H1 (cell line): ENCODE measurements around the gene TRAPPC12. TPM values are rescaled to one million over a fixed set of nuclear protein-coding genes. Genes with fewer than 3 reads are reported as not detected.

Experiments
- CTCF ChIA-PET: fragments of 300-600 bp; sonication (Branson Sonifier 250); formaldehyde crosslinking; loops from one replicate; lab custom pipeline; 2021; ENCODE audit not compliant: partially characterized antibody; lab: Charles Lee
- POLR2A ChIA-PET: fragments of 300-600 bp; sonication (Branson Sonifier 250); formaldehyde crosslinking; loops from one replicate; lab custom pipeline; 2021; ENCODE audit warnings: inconsistent platforms; ENCODE audit not compliant: partially characterized antibody; lab: Charles Lee
- DNase-seq, 2 experiments: peaks; one replicate each; pipeline versions ENCODE4 v3.0.0 to v3.0.0-alpha.2; 2010 to 2022; ENCODE audit warnings: low spot score in 2 of 2, low read depth in 1 of 2, mixed read lengths in 1 of 2
- FAIRE-seq: peaks from 2 replicates; lab custom pipeline; 2011; peaks lifted over from hg19 to GRCh38; lab: Jason Lieb, UNC
- H2AFZ ChIP-seq: 2 replicates; pipeline ENCODE4 v1.8.1; 2012; ENCODE audit warnings: low read length, inconsistent platforms
- H2AK5ac ChIP-seq: 2 replicates; pipeline ENCODE4 v1.6.1; 2013; ENCODE audit warnings: low read depth, low read length
- H2BK120ac ChIP-seq: replicated peaks from 2 replicates; pipeline ENCODE3; 2013; ENCODE audit warnings: low read depth, low read length, inconsistent platforms
- H2BK12ac ChIP-seq: 2 replicates; pipeline ENCODE4 v1.6.1; 2013; ENCODE audit warnings: low read depth, low read length
- H2BK15ac ChIP-seq: 2 replicates; pipeline ENCODE4 v1.6.1; 2013; ENCODE audit warnings: low read length
- H2BK20ac ChIP-seq: 2 replicates; pipeline ENCODE4 v1.6.1; 2013; ENCODE audit warnings: low read length
- H2BK5ac ChIP-seq: 2 replicates; pipeline ENCODE4 v1.6.1; 2013; ENCODE audit warnings: low read depth, low read length
- H3K14ac ChIP-seq: 2 replicates; pipeline ENCODE4 v1.6.1; 2013; ENCODE audit warnings: inconsistent platforms; ENCODE audit not compliant: insufficient read length
- H3K18ac ChIP-seq: 2 replicates; pipeline ENCODE4 v1.6.1; 2013; ENCODE audit warnings: low read length; ENCODE audit errors: extremely low read depth
- H3K23ac ChIP-seq: 2 replicates; pipeline ENCODE4 v1.6.1; 2013; ENCODE audit warnings: inconsistent platforms; ENCODE audit not compliant: insufficient read length
- H3K23me2 ChIP-seq: 2 replicates; pipeline ENCODE4 v1.6.1; 2013; ENCODE audit warnings: low read depth, low read length
- H3K27ac ChIP-seq: 2 replicates; pipeline ENCODE4 v1.6.1; 2011; ENCODE audit warnings: low read depth, low read length, inconsistent platforms
- H3K27me3 ChIP-seq, 4 experiments: replicated peaks in 1 of 4; 1 replicate in 1 of 4; 2 replicates in 3 of 4; pipeline versions ENCODE4 v1.6.1 to v1.8.1; 2011 to 2013; ENCODE audit warnings: low read length in 3 of 4, mild to moderate bottlenecking in 3 of 4, inconsistent platforms in 2 of 4, mixed read lengths in 2 of 4, moderate library complexity in 1 of 4; ENCODE audit not compliant: control insufficient read depth in 3 of 4, insufficient read depth in 3 of 4; ENCODE audit errors: extremely low read depth in 1 of 4
- H3K36me3 ChIP-seq, 4 experiments: 2 replicates each; pipeline versions ENCODE4 v1.6.1 to v1.8.1; 2011 to 2013; ENCODE audit warnings: mild to moderate bottlenecking in 4 of 4, low read length in 3 of 4, moderate library complexity in 2 of 4, control low read depth in 1 of 4, inconsistent platforms in 1 of 4; ENCODE audit not compliant: insufficient read depth in 4 of 4, control insufficient read depth in 2 of 4
- H3K4ac ChIP-seq: replicated peaks from 2 replicates; pipeline ENCODE3; 2013; ENCODE audit warnings: low read length, low read depth, mixed read lengths, inconsistent platforms; ENCODE audit not compliant: insufficient read length
- H3K4me1 ChIP-seq, 4 experiments: replicated peaks in 1 of 4; 1 replicate in 1 of 4; 2 replicates in 3 of 4; pipeline versions ENCODE4 v1.6.1 to v1.8.1; 2011 to 2013; ENCODE audit warnings: low read length in 3 of 4, inconsistent platforms in 2 of 4, mixed read lengths in 1 of 4; ENCODE audit not compliant: insufficient read depth in 4 of 4, control insufficient read depth in 3 of 4
- H3K4me2 ChIP-seq, 2 experiments: 2 replicates each; pipeline versions ENCODE4 v1.6.1 to v1.8.1; 2011 to 2013; ENCODE audit warnings: low read depth in 2 of 2, low read length in 2 of 2, control low read depth in 1 of 2, inconsistent platforms in 1 of 2, mild to moderate bottlenecking in 1 of 2; ENCODE audit not compliant: insufficient read depth in 1 of 2
- H3K4me3 ChIP-seq, 4 experiments: fragments of 200-600, 300-600 bp in 1 of 4; sonication (generic), shearing (Covaris generic), sonication (Bioruptor Twin) in 1 of 4; 2 replicates each; pipeline versions ENCODE4 v1.5.1 to v1.8.1; 2011 to 2016; ENCODE audit warnings: low read length in 4 of 4, low read depth in 3 of 4, control low read depth in 2 of 4, inconsistent platforms in 2 of 4, mild to moderate bottlenecking in 2 of 4, mixed read lengths in 1 of 4, moderate library complexity in 1 of 4; ENCODE audit not compliant: insufficient read depth in 2 of 4; ENCODE audit errors: extremely low read depth in 1 of 4
- H3K56ac ChIP-seq: replicated peaks from 2 replicates; pipeline ENCODE3; 2013; ENCODE audit warnings: low read depth, mild to moderate bottlenecking, mixed read lengths, low read length, inconsistent platforms; ENCODE audit not compliant: insufficient read length
- H3K79me1 ChIP-seq: 2 replicates; pipeline ENCODE4 v1.6.1; 2013; ENCODE audit warnings: low read depth, low read length, control low read depth
- H3K79me2 ChIP-seq, 2 experiments: 2 replicates each; pipeline versions ENCODE4 v1.6.1 to v1.8.1; 2012 to 2013; ENCODE audit warnings: low read length in 2 of 2, mild to moderate bottlenecking in 2 of 2, inconsistent platforms in 1 of 2; ENCODE audit not compliant: insufficient read depth in 2 of 2, control insufficient read depth in 1 of 2
- H3K9ac ChIP-seq, 4 experiments: replicated peaks in 1 of 4; 1 replicate in 1 of 4; 2 replicates in 3 of 4; pipeline versions ENCODE4 v1.6.1 to v1.8.1; 2011 to 2013; ENCODE audit warnings: low read depth in 3 of 4, low read length in 3 of 4, control low read depth in 2 of 4, mild to moderate bottlenecking in 2 of 4, moderate library complexity in 2 of 4, inconsistent platforms in 1 of 4; ENCODE audit errors: extremely low read depth in 1 of 4
- H3K9me3 ChIP-seq, 2 experiments: 2 replicates each; pipeline versions ENCODE4 v1.6.1 to v1.8.1; 2012 to 2013; ENCODE audit warnings: mild to moderate bottlenecking in 2 of 2, moderate library complexity in 2 of 2, control low read depth in 1 of 2, inconsistent platforms in 1 of 2, low read depth in 1 of 2, low read length in 1 of 2, mixed read lengths in 1 of 2; ENCODE audit not compliant: insufficient read depth in 2 of 2
- H4K20me1 ChIP-seq, 2 experiments: replicated peaks in 1 of 2; 2 replicates each; pipeline versions ENCODE3 to v1.8.1; 2011 to 2013; ENCODE audit warnings: inconsistent platforms in 2 of 2, low read length in 2 of 2, mild to moderate bottlenecking in 1 of 2; ENCODE audit not compliant: insufficient read depth in 2 of 2, control insufficient read depth in 1 of 2
- H4K5ac ChIP-seq: 2 replicates; pipeline ENCODE4 v1.6.1; 2013; ENCODE audit warnings: low read length, low read depth, mixed read lengths, inconsistent platforms; ENCODE audit not compliant: insufficient read length
- H4K8ac ChIP-seq: 2 replicates; pipeline ENCODE4 v1.8.0; 2013; ENCODE audit warnings: mild to moderate bottlenecking, moderate library complexity, low read length, inconsistent platforms; ENCODE audit not compliant: insufficient read depth; ENCODE audit errors: extremely low read depth
- H4K91ac ChIP-seq: replicated peaks from 2 replicates; pipeline ENCODE3; 2013; ENCODE audit warnings: low read length, mixed read lengths, inconsistent platforms; ENCODE audit not compliant: insufficient read length
- TAF7 ChIP-seq: optimal IDR thresholded peaks from 2 replicates; pipeline ENCODE3; 2011; ENCODE audit warnings: low read depth, mild to moderate bottlenecking, inconsistent platforms, low read length, moderate library complexity, borderline replicate concordance
- TBP ChIP-seq: IDR thresholded peaks from 2 replicates; pipeline ENCODE4 v1.6.1; 2011; ENCODE audit warnings: low read depth, low read length, improper control_type of control experiment
- WGBS, 2 experiments: shearing (Covaris generic) in 1 of 2; methylation state at CpG; one replicate each; pipeline versions ENCODE4 v1.1.6 to v1.1.7; 2013 to 2015; ENCODE audit warnings: low lambda C conversion rate in 2 of 2, mixed read lengths in 2 of 2, inconsistent platforms in 1 of 2, low coverage in 1 of 2, missing lambda C conversion rate in 1 of 2; ENCODE audit not compliant: insufficient replicate concordance in 2 of 2, insufficient coverage in 1 of 2, insufficient read length in 1 of 2; ENCODE audit errors: extremely low coverage in 1 of 2, missing lambda C conversion rate in 1 of 2; 5-methylcytosine and 5-hydroxymethylcytosine counted together
- polyA plus RNA-seq, 7 experiments: library from polyadenylated mRNA; depleted of rRNA in 3 of 7; stranded (reverse) in 5 of 7; unstranded in 2 of 7; fragments of >200 nt in 5 of 7; fragments of 200-250 nt in 2 of 7; gene quantifications; 1 replicate in 5 of 7; 2 replicates in 1 of 7; 4 replicates in 1 of 7; pipeline versions ENCODE4 v1.2.1 to v1.2.3, GENCODE V29; 2011 to 2013; ENCODE audit warnings: missing spikeins in 2 of 7, mixed read lengths in 2 of 7
- total RNA-seq: library from RNA; stranded (reverse); fragmentation: NEBNext Ultra II Directional; extraction: Animal tissue kit (Norgen Biotek cat#: 25700); gene quantifications from 2 replicates; pipeline ENCODE4 v1.2.1, GENCODE V29; 2021

The TRAPPC12 gene
- total and polyA plus RNA-seq, 2 of the 8 experiments (the other 6 are each of a cell fraction or from before 2014, with no cell fraction given) = 35.0 to 67.3 TPM

DNA sequence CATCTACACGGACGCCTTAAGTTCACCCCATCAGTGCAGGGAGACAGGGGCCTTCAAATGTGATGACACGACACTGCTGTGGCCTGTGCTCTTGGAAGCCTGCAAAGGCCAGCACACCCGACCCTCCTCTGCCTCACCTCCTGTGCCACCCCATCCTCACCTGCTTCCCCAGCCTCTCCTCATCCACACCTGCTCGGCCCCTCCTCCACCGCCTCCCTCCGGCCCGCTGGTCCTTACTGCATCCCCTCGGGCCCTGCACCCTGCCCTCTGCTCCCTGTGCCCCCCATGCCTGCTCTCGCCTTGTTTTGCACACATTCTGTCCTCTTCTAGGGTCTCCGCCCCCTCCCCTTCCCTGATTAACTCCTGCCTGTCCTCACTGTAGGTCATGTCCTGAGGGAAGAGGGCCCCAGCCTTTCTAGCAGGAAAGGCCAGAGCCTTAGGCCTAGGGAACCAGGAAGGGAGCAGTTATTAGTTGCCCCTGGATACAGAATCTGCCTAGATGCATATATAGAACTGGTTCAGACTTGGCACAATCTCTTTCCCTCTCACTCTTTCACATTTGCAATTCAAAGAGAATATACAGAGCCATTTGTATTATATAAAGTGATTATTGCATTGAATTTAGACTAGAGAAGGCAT is 39.4 kb downstream of the TRAPPC12 start:
- no peak overlapping the region for H3K27ac ChIP-seq
- peaks cover 0 to 8% (median 6%) of the 10 kb centered on the region in 4 experiments; a peak in 3 of 8 replicates for H3K36me3 ChIP-seq
- H4K5ac ChIP-seq = no peak overlapping the region
- H2AK5ac ChIP-seq = no peak overlapping the region
- no peak overlapping the region for H2BK15ac ChIP-seq
- no peak overlapping the region for H3K4ac ChIP-seq
- H4K91ac ChIP-seq = no peak overlapping the region
- no peak overlapping the region for H3K18ac ChIP-seq
- H2BK20ac ChIP-seq = no peak overlapping the region
- no peaks in the 10 kb centered on the region for H3K23me2 ChIP-seq
- H2BK12ac ChIP-seq = no peak overlapping the region
- peak overlapping the region; percentile 71 for H4K8ac ChIP-seq
- H3K79me2 ChIP-seq = no peaks in the 10 kb centered on the region
- FAIRE-seq (no peak), DNase-seq (no peak)
- H3K4me3 ChIP-seq = no peak overlapping the region
- no peak overlapping the region for H2AFZ ChIP-seq
- no peak overlapping the region for H3K14ac ChIP-seq
- WGBS, 2 experiments = 85% methylated on average over 11 of the region's 11 CpGs; no CpG with 5 or more reads in 1 of the 2 experiments
- H3K79me1 ChIP-seq = 0 out of 2 replicates have a peak, but pooled peaks cover 5% of the 10 kb centered on the region
- H2BK5ac ChIP-seq = no peak overlapping the region
- no peak overlapping the region for H2BK120ac ChIP-seq
- CTCF ChIA-PET = no interaction called here
- no peak overlapping the region for H3K23ac ChIP-seq
- H4K20me1 ChIP-seq = peaks cover 0 to 16% of the 10 kb centered on the region in 2 experiments
- H3K4me1 ChIP-seq = no peaks in the 10 kb centered on the region
- no peaks in the 10 kb centered on the region for H3K9me3 ChIP-seq
- TF ChIP-seq TBP (no peak), TAF7 (no peak)
- TF ChIP-seq, all 59 proteins: peak for 0
- no peak overlapping the region for H3K56ac ChIP-seq
- POLR2A ChIA-PET = interaction anchor here (0.9 kb wide), 1 partner anchor 20 kb away, joined by 3 read pairs; no protein-coding TSS in a partner anchor
- no peak overlapping the region for H3K4me2 ChIP-seq
- no peak overlapping the region for H3K9ac ChIP-seq
- H3K27me3 ChIP-seq = no peaks in the 10 kb centered on the region
